ENCODE data around the gene NEU4.

GRCh38 chr2:241770936-241771285, 38.1 kb upstream of the NEU4 start:
- no peak for TF ChIP-seq TAF1 (IDR thresholded peaks at IDR 0.05; ENCODE audit: borderline replicate concordance, insufficient read depth, low read length)
- TF ChIP-seq POLR2AphosphoS5 (IDR thresholded peaks at IDR 0.05; ENCODE audit: low read depth, low read length) = no peak
- TF ChIP-seq SIN3A (IDR thresholded peaks at IDR 0.05; ENCODE audit: borderline replicate concordance, insufficient read depth, low read length) = no peak
- no peak for TF ChIP-seq REST (IDR thresholded peaks at IDR 0.05; ENCODE audit: insufficient read depth in 1 of 2, low read depth in 2 of 2, low read length in 2 of 2)
- TF ChIP-seq FOXP2 (optimal IDR thresholded peaks at IDR 0.05; ENCODE audit: borderline replicate concordance, extremely low read depth, extremely low read length, insufficient read depth) = no peak

All from PFSK-1 (cell line).